A549 (cell line): ENCODE measurements around the gene MTCL1. TPM values are rescaled to one million over a fixed set of nuclear protein-coding genes. Genes with fewer than 3 reads are reported as not detected.
A peak's percentile ranks its signal among the peaks of the same experiment; 100 is the strongest.

Experiments
- ATAC-seq, 2 experiments: fragments of 200-7000 bp in 1 of 2; fragments of >200 bp in 1 of 2; cut with Nextera tagmentation in 1 of 2; cut with Tn5 transposase in 1 of 2; 3 replicates each; pipeline versions ENCODE4 v1.8.0 to v1.9.1; 2018 to 2020; ENCODE audit warnings: mild to moderate bottlenecking in 1 of 2, moderate library complexity in 1 of 2
- CTCF ChIA-PET: fragments of 300-600 bp; sonication (Branson Sonifier 250); formaldehyde crosslinking; extraction: SDS; loops from one replicate; lab custom pipeline; 2021; ENCODE audit warnings: antibody characterized with exemption, inconsistent platforms; lab: Yijun Ruan, JAX
- POLR2A ChIA-PET: fragments of 350-600 bp; formaldehyde crosslinking; extraction: SDS; loops from one replicate; lab custom pipeline; 2021; ENCODE audit warnings: antibody characterized with exemption, inconsistent platforms; lab: Yijun Ruan, JAX
- DNase-seq, 2 experiments: peaks; one replicate each; pipeline versions ENCODE4 v3.0.0 to v3.0.0-alpha.2; 2011 to 2016; ENCODE audit warnings: low read depth in 1 of 2, low spot score in 1 of 2
- FAIRE-seq: peaks from 2 replicates; lab custom pipeline; 2011; peaks lifted over from hg19 to GRCh38; lab: Jason Lieb, UNC
- H3K27ac ChIP-seq, 2 experiments: fragments of >200 bp; sonication (Bioruptor Twin); formaldehyde crosslinking; 3 replicates each; pipeline ENCODE4 v1.5.1; 2016 to 2017
- H3K4me1 ChIP-seq: fragments of >200 bp; sonication (Bioruptor Twin); formaldehyde crosslinking; 3 replicates; pipeline ENCODE4 v1.6.1; 2016
- H3K4me2 ChIP-seq: fragments of >200 bp; sonication (Bioruptor Twin); formaldehyde crosslinking; 3 replicates; pipeline ENCODE4 v1.6.1; 2016
- H3K4me3 ChIP-seq: fragments of >200 bp; sonication (Bioruptor Twin); formaldehyde crosslinking; 3 replicates; pipeline ENCODE4 v1.5.1; 2016
- H3K9me3 ChIP-seq: fragments of >200 bp; sonication (Bioruptor Twin); formaldehyde crosslinking; 3 replicates; pipeline ENCODE4 v1.6.1; 2016
- ATOH8 ChIP-seq: fragments of 250-450 bp; sonication (Bioruptor Pico); IDR thresholded peaks from 2 replicates; pipeline ENCODE4 v1.5.0; 2020; ENCODE audit warnings: low read depth, mild to moderate bottlenecking, moderate library complexity
- CEBPB ChIP-seq, 2 experiments: fragments of >200 bp in 1 of 2; sonication (Bioruptor Twin) in 1 of 2; formaldehyde crosslinking in 1 of 2; IDR thresholded peaks; 2 replicates each; pipeline ENCODE4 v1.6.1; 2012 to 2016
- CHD2 ChIP-seq: fragments of 150-350 bp; IDR thresholded peaks from 2 replicates; pipeline ENCODE4 v1.6.1; 2014; ENCODE audit warnings: low read length; ENCODE audit not compliant: partially characterized antibody
- ESRRA ChIP-seq: fragments of 150-350 bp; IDR thresholded peaks from 2 replicates; pipeline ENCODE4 v1.6.1; 2014; ENCODE audit warnings: mild to moderate bottlenecking, low read length, borderline replicate concordance
- FOXS1 ChIP-seq: fragments of 250-450 bp; sonication (Bioruptor Pico); IDR thresholded peaks from 2 replicates; pipeline ENCODE4 v1.5.0; 2020; ENCODE audit warnings: mild to moderate bottlenecking, moderate library complexity
- GATA3 ChIP-seq: IDR thresholded peaks from 2 replicates; pipeline ENCODE4 v1.6.1; 2012; ENCODE audit warnings: borderline replicate concordance
- HEYL ChIP-seq: fragments of 250-450 bp; sonication (Bioruptor Pico); IDR thresholded peaks from 2 replicates; pipeline ENCODE4 v1.8.0; 2021; ENCODE audit warnings: mild to moderate bottlenecking, moderate library complexity
- HOXB13 ChIP-seq: fragments of 250-450 bp; sonication (Bioruptor Pico); IDR thresholded peaks from 2 replicates; pipeline ENCODE4 v1.5.0; 2020; ENCODE audit warnings: low read depth, mild to moderate bottlenecking, moderate library complexity
- JUNB ChIP-seq: fragments of >200 bp; sonication (Bioruptor Twin); formaldehyde crosslinking; IDR thresholded peaks from 2 replicates; pipeline ENCODE4 v1.6.1; 2016
- MYC ChIP-seq: IDR thresholded peaks from 2 replicates; pipeline ENCODE4 v1.6.1; 2012; ENCODE audit warnings: mild to moderate bottlenecking, inconsistent platforms, low read length, improper control_type of control experiment, borderline replicate concordance
- NFE2L2 ChIP-seq: fragments of 150-350 bp; conservative IDR thresholded peaks from 2 replicates; pipeline ENCODE4 v1.6.1; 2014; ENCODE audit warnings: low read length
- NPAS2 ChIP-seq: fragments of 250-450 bp; sonication (Bioruptor Pico); IDR thresholded peaks from 2 replicates; pipeline ENCODE4 v1.8.0; 2022; ENCODE audit warnings: mild to moderate bottlenecking, moderate library complexity, borderline replicate concordance
- NR3C1 ChIP-seq: fragments of >200 bp; sonication (Bioruptor Twin); formaldehyde crosslinking; IDR thresholded peaks from 3 replicates; pipeline ENCODE4 v1.6.1; 2017
- POLR2A ChIP-seq: IDR thresholded peaks from 2 replicates; pipeline ENCODE4 v1.6.1; 2012; ENCODE audit warnings: mild to moderate bottlenecking, low read length
- RARB ChIP-seq: fragments of 250-450 bp; sonication (Bioruptor Pico); IDR thresholded peaks from 2 replicates; pipeline ENCODE4 v1.8.0; 2021; ENCODE audit warnings: mild to moderate bottlenecking, moderate library complexity
- RFX5 ChIP-seq: fragments of 450-650 bp; IDR thresholded peaks from 2 replicates; pipeline ENCODE4 v1.7.1; 2014; ENCODE audit warnings: antibody characterized with exemption, mild to moderate bottlenecking, moderate library complexity
- RNF2 ChIP-seq: fragments of 200-600 bp; sonication (generic); IDR thresholded peaks from 2 replicates; pipeline ENCODE4 v1.6.1; 2016; ENCODE audit warnings: low read depth, mild to moderate bottlenecking, antibody characterized with exemption, moderate library complexity, borderline replicate concordance
- SMC3 ChIP-seq: fragments of >200 bp; sonication (Bioruptor Twin); formaldehyde crosslinking; IDR thresholded peaks from 3 replicates; pipeline ENCODE4 v1.6.1; 2018; ENCODE audit warnings: inconsistent platforms
- ZC3H11A ChIP-seq: fragments of 450-650 bp; IDR thresholded peaks from 2 replicates; pipeline ENCODE4 v1.6.1; 2014; ENCODE audit warnings: antibody characterized with exemption, mild to moderate bottlenecking
- WGBS: methylation state at CpG from one replicate; pipeline ENCODE4 v1.1.6; 2017; ENCODE audit errors: missing lambda C conversion rate; 5-methylcytosine and 5-hydroxymethylcytosine counted together
- polyA plus RNA-seq, 4 experiments: library from polyadenylated mRNA; depleted of rRNA in 3 of 4; stranded (reverse); fragments of >200 nt; fragmentation: RNase III in 1 of 4; extraction: RNeasy Plus Mini Kit Qiagen cat#74134 plus additional on column Dnase treatment in 1 of 4; gene quantifications; 2 replicates in 3 of 4; 3 replicates in 1 of 4; pipeline ENCODE4 v1.2.3, GENCODE V29; 2011 to 2017
- TF ChIP-seq, protein P1 (sequence below): fragments of 200-600 bp; sonication (generic); IDR thresholded peaks from 2 replicates; pipeline ENCODE4 v1.6.1; 2016; ENCODE audit warnings: antibody characterized with exemption, mild to moderate bottlenecking, moderate library complexity

MTCL1 gene
- polyA plus RNA-seq, 2 of the 4 experiments (the other 2 are of a cell fraction): 44.4 to 49.6 TPM

DNA sequence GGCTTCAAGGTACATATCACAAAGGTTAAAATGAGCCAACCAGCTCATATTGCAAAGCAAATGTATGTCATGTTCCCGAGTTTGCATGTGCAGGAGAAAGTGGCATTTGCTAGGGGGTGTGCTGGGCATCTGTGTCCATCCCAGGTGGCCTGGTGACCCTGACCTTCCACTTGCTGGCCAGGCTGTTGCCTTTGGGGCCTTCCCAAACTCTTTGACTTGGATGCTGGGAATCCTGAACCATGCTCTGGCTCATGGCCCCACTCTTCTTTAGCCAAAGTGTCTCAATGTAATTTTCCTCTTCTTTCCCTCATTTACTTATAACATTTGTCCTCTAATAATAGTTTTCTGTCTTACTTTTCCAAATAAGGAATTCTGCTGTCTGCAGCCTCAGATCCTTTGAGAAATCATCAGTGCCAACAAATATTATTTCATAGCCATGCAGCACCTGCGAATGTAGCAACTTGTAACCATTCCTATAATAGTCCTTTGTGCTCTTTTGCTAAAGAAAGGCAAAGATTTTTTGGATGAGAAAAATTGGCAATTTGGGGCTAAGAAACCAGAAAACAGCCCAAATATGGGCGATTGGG, 64.2 kb downstream of the MTCL1 start:
- peaks cover 75% of the 10 kb centered on the region for H3K4me1 ChIP-seq
- DNase-seq (no peak), FAIRE-seq (no peak), ATAC-seq (no peak)
- H3K4me3 ChIP-seq: no peak overlapping the region
- TF ChIP-seq NFE2L2 (no peak), RFX5 (no peak), POLR2A (no peak), SMC3 (no peak), CHD2 (no peak), FOXS1 (CRISPR knock-in tag) (no peak)
- WGBS: 72% methylated on average over 3 of the region's 3 CpGs
- CTCF ChIA-PET: interaction anchor here (1.6 kb wide), 1 partner anchor 213 kb away, joined by 3 read pairs; no protein-coding TSS in a partner anchor
- POLR2A ChIA-PET: no interaction called here
- no peaks in the 10 kb centered on the region for H3K9me3 ChIP-seq
- no peak overlapping the region for H3K4me2 ChIP-seq
- H3K27ac ChIP-seq: peak overlapping the region in 1 of 2 experiments; percentile 45; a peak in 1 of 6 replicates

- DNase-seq: no peak
- TF ChIP-seq NFE2L2 (no peak), CEBPB (IDR thresholded peaks at IDR 0.05) (peak; percentile 47 to 77; a peak in 3 of 4 replicates)
- 56% methylated on average over 1 of the region's 1 CpG for whole genome bisulfite sequencing
- ATAC-seq: no peak
- Histone ChIP-seq H3K9me3 (no peaks in the 10 kb centered on the region), H3K4me1 (peaks cover 67% of the 10 kb centered on the region), H3K4me3 (no peak overlapping the region), H3K4me2 (no peak overlapping the region), H3K27ac (peak overlapping the region in 1 of 2 experiments; percentile 41; a peak in 1 of 6 replicates)
- POLR2A ChIA-PET: no interaction called here
- FAIRE-seq: no peak
- CTCF ChIA-PET: interaction anchor here (1.1 kb wide), 1 partner anchor 61 kb away, joined by 3 read pairs; no protein-coding TSS in a partner anchor
Observed at GRCh38 chr18:8770657-8771056, 65.3 kb downstream of the MTCL1 start.

GRCh38 chr18:8771930-8772329, 66.6 kb downstream of the MTCL1 start:
- no peak for ATAC-seq
- no peak for FAIRE-seq
- peaks cover 62% of the 10 kb centered on the region for H3K4me1 ChIP-seq
- no peaks in the 10 kb centered on the region for H3K9me3 ChIP-seq
- H3K27ac ChIP-seq: peak overlapping the region in 1 of 2 experiments; percentile 49; a peak in 2 of 6 replicates
- DNase-seq: no peak
- H3K4me3 ChIP-seq: no peak overlapping the region
- TF ChIP-seq RNF2: no peak
- TF ChIP-seq, protein P1, sequence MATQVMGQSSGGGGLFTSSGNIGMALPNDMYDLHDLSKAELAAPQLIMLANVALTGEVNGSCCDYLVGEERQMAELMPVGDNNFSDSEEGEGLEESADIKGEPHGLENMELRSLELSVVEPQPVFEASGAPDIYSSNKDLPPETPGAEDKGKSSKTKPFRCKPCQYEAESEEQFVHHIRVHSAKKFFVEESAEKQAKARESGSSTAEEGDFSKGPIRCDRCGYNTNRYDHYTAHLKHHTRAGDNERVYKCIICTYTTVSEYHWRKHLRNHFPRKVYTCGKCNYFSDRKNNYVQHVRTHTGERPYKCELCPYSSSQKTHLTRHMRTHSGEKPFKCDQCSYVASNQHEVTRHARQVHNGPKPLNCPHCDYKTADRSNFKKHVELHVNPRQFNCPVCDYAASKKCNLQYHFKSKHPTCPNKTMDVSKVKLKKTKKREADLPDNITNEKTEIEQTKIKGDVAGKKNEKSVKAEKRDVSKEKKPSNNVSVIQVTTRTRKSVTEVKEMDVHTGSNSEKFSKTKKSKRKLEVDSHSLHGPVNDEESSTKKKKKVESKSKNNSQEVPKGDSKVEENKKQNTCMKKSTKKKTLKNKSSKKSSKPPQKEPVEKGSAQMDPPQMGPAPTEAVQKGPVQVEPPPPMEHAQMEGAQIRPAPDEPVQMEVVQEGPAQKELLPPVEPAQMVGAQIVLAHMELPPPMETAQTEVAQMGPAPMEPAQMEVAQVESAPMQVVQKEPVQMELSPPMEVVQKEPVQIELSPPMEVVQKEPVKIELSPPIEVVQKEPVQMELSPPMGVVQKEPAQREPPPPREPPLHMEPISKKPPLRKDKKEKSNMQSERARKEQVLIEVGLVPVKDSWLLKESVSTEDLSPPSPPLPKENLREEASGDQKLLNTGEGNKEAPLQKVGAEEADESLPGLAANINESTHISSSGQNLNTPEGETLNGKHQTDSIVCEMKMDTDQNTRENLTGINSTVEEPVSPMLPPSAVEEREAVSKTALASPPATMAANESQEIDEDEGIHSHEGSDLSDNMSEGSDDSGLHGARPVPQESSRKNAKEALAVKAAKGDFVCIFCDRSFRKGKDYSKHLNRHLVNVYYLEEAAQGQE: no peak
- no peak for TF ChIP-seq ESRRA
- no peak for TF ChIP-seq HEYL (CRISPR knock-in tag)
- no peak for TF ChIP-seq ATOH8 (CRISPR knock-in tag)
- TF ChIP-seq GATA3: no peak
- no peak for TF ChIP-seq RFX5
- TF ChIP-seq MYC: no peak
- no peak for TF ChIP-seq NR3C1
- TF ChIP-seq, all 56 proteins: peak for 0
- 91% methylated on average over 7 of the region's 8 CpGs for WGBS
- ChIA-PET POLR2A (no interaction called here), CTCF (no interaction called here)
- H3K4me2 ChIP-seq: peak overlapping the region; percentile 20; the same call in 2 of the 3 replicates

DNA sequence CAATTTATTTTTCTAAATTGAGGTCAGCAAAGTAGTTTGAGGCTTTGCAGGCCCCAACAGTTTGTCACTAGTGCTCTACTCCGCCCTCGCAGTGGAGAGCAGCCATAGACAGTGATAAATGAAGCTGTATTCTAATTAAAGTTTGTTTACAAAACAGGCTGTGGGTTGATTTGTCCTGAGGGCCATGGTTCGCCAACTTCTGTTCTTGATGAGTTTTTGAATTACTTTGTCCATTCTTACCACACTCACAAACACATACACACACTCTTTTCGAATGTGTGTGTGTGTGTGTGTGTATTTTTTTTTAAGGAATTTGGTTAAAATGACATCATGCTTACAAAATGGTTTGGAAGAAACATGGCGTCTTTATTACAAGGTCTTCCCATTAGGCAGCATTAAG, 68.6 kb downstream of the MTCL1 start:
- FAIRE-seq: no peak
- no peak overlapping the region for H3K4me3 ChIP-seq
- ChIA-PET CTCF (interaction anchor here (1.0 kb wide), 1 partner anchor 78 kb away, joined by 4 read pairs; no protein-coding TSS in a partner anchor), POLR2A (no interaction called here)
- H3K4me2 ChIP-seq: no peak overlapping the region
- peak overlapping the region in 1 of 2 experiments; percentile 68; a peak in 2 of 6 replicates for H3K27ac ChIP-seq
- peaks cover 69% of the 10 kb centered on the region for H3K4me1 ChIP-seq
- 90% methylated on average over 5 of the region's 5 CpGs for WGBS
- no peak for DNase-seq
- no peaks in the 10 kb centered on the region for H3K9me3 ChIP-seq
- ATAC-seq: no peak
- TF ChIP-seq CHD2: no peak
- no peak for TF ChIP-seq HOXB13
- TF ChIP-seq NPAS2 (CRISPR knock-in tag): no peak
- no peak for TF ChIP-seq RARB
- no peak for TF ChIP-seq JUNB
- TF ChIP-seq ZC3H11A: no peak
- TF ChIP-seq, protein P1: no peak
